T-helper 2 cell treated with Interferon-gamma antibody and Interleukin-4, amounts not matched to agents 100 ng/mL and 5 ng/mL, for 36 hours (primary cell): ENCODE measurements around the gene SHROOM1. TPM values are rescaled to one million over a fixed set of nuclear protein-coding genes. Genes with fewer than 3 reads are reported as not detected.

Experiments used
- intact Hi-C: fragments of 100-400 bp; cut with micrococcal nuclease; formaldehyde crosslinking; loops from one replicate; pipeline ENCODE4 v1.15.1; 2023
- total RNA-seq: library from RNA; stranded (reverse); gene quantifications from 2 replicates; pipeline ENCODE4 v1.2.3, GENCODE V29; 2022

SHROOM1 gene
- total RNA-seq, 1 donor from 2014 or later, result 3.0 TPM

DNA sequence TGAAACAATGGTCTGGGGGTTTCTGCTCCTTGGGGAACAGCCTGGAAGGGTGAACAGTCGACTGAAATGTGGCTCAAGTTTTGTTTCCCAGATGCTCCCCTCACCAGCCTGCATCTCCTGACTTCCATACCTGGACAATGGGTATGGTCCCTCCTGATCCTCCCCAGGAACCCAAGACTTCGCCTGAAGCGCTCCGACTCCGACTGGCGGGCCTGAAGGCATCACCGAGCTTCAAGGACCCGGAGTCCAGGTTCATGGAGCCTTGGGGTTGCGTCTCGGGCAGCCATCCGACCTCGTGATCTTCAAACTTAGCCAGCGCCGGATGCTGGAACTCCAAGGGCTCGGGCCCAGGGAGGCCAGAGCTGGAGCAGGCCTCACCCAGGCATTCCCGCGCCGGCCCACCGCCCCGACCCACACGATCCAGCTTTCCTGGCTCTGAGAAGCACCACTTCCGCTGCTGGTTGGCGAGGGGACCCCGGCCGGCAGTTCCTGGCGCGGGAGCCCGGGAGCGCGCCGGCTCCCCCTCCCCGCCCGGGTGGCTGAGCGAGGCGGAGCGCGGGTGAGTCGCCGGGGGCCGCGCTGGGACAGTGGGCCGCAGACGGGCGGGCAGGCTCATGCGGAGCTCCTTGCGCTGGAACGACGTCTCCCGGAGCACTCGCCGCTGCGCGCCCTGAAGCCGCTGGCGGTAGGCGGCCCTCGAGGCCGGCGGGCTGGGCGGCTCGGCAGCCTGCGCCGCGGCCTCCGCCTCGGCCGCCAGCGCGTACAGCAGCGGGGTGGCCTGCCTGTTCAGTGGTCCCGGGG, 5.2 kb downstream of the SHROOM1 start:
- intact Hi-C loops, result no loop called here

DNA sequence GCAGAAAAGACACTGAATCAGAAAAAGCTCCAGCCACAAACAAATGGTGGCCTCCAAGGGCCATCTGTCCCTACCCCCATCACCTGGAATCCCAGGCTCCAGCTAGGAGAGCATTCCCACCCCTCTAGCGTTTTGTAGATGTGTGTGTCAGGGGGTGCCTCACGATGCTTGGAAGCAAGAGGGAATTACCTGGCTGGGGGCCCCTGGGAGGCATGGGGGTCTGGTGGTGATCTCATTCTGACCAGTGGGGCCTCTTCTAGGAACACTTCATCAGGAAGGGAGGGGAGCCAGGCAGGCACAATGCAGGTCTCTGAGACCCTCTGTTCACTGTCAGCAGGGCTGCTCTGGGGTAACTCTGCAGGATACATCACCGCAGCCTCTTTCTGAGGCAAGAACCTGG, 6.0 kb downstream of the SHROOM1 start:
- intact Hi-C loops, result loop anchor here (5.0 kb wide), 2 partner anchors 47 to 87 kb away; partner anchors contain the start of genes KIF3A and SEPTIN8

DNA sequence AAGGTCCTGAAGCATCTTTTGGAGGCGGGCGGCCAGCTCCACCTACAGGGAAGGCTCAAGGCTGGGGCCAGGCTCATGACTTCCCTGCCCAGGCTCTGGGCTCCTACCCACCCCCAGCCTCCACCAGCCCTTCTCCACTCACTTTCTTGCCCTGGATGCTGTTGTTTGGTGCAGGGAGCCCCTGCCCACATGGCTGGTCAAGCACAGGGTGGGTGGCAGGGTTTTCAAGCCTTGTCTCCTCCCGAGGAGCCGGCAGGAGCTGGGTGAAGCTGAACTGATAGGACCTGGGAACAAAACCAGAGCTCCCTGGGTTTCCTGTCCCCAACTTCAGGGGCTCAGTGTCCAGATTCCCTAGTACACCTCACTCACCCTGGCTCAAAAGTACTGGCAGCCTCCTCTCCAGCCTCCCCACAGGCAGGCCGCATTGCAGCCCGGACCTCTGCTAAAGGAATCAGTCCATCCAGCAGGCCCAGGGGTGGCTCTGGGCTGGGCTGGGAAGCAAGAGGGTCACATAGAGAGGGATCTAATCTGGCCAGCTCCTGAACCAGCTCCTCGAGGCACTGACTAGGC, 6.9 kb downstream of the SHROOM1 start:
- intact Hi-C loops, result loop anchor here (5.0 kb wide), 2 partner anchors 46 to 86 kb away; partner anchors contain the start of genes KIF3A and SEPTIN8

DNA sequence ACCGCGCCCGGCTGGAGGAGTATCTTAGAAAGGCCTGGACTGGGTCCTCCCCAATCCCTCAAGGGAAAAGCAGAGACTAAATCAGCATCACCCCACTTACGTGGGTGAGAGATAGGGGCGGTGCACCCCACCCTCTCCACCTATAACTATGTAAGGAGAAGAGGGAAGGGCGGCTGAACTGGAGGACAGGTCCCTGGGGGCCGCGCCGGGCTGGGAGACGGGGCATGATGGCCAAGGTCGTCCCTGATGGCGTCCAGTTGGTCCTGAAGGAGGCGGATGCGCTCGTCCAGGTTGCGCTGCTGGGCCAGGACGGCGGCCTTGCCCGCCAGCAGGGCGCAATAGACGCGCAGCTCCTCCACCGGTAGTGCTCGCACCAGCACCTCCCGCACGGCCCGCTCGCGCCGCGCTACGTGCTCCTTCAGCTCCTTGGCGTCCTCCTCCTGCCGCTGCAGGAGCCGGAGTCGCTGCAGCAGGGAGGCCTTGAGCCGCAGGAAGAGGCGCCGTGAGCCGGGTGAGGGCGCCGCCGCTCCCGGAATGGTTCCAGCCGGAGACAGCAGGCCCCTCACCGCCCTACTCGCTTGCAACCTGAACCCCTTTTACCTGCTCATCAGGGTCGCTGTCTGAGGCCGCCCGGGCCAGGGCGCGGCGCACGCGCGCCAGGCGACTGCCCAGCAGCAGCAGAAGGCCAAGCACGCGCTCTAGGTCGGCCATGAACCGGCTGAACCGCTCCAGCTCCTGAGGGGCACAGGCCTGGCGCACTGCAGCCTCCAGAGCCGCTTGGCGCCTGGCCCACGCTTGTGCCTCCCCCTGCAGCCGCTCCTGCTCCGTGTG, 7.6 kb downstream of the SHROOM1 start:
- intact Hi-C loops, result loop anchor here (5.0 kb wide), 2 partner anchors 46 to 86 kb away; partner anchors contain the start of genes KIF3A and SEPTIN8

DNA sequence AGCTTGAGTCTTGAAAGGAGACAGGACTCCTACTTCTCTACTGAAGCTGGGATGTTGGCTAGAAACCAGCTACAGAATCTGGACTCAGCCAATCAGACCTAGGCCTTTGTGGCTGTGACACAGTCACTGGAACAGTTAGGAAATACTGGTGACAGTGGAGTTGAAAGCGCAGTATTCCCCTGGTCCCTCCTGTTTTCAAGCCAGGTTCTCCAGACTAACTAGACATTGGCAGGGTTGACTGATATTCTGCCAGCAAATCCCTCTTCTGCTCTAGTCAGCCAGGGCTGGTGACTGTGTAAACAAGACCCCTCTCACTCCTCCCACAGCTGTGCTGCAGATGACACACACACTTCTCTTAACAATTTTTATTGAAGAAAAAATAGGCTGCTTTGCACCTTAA, 8.7 kb downstream of the SHROOM1 start:
- intact Hi-C loops, result loop anchor here (2.0 to 5.0 kb wide), 3 partner anchors 44 to 435 kb away; partner anchors contain the start of genes KIF3A and SEPTIN8

DNA sequence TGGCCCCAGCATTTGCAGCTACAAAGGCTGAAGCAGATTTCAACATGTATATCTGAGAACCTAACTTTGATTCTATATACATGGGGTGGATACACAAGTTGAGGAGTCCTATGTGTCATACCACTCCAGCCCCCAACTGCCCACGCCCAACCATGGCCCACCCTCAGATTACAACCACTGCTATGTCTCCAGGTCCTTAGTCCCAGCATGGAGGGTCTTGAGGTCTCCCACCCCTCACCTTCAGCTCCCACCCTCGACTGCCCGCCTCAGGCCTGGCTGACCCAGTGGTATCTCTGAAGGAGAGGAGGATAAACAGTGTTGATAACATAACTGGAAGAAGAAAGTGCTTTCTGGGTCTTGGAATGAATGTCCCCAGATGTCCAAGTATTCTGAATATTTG, 9.1 kb downstream of the SHROOM1 start:
- intact Hi-C loops, result loop anchor here (2.0 to 5.0 kb wide), 3 partner anchors 44 to 435 kb away; partner anchors contain the start of genes KIF3A and SEPTIN8

DNA sequence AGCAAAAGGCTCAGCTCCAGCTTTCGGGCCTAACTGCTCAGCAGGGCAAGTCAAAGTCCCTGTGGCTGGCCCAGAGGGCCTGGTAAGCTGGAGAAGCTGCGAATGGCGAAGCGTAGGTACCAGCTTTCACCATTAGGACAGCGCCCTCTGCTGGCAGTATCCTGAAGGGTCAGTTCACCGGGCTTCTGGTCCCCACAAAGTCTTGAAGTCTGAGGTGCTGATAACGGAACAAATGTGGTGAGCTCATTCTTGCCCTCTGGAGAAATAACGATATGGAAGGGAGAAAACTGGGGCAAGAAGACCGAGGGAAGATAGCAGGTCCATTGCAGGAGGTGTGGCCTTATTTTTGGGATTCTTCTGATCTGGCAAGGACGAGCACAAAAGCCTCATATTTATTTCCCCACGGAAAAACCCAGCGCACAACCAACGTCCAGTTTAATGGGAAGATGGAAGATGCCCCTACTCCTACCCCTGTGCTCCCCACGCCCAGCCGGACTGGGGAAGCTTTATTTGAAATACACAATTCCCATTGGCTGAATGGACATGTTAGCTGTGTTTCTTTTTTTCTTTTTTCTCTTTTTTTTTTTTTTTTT, 10.2 kb downstream of the SHROOM1 start:
- intact Hi-C loops, result loop anchor here (1.0 to 5.0 kb wide), 6 partner anchors 43 to 433 kb away; partner anchors contain the start of genes CCNI2, KIF3A and SEPTIN8

DNA sequence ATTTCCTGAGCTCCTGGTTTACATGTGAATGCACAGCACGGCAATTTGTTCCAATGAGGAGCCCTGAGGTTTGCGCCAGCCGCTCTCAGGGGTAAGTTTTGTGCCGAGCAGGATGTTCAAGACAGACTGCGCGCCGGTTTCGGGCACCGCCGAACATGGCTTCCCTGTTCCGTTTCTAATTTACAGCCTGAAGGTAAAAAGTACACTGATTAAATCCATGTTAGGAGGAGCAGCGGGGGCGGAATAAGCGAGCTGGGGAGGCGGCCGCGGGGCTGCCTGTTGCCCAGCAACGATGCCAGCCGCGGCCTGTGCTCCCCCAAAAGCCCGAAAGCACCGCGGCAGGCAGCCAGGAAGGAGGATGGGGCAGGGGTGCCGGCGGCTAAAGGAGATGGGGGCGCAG, 11.0 kb downstream of the SHROOM1 start:
- intact Hi-C loops, result no loop called here

DNA sequence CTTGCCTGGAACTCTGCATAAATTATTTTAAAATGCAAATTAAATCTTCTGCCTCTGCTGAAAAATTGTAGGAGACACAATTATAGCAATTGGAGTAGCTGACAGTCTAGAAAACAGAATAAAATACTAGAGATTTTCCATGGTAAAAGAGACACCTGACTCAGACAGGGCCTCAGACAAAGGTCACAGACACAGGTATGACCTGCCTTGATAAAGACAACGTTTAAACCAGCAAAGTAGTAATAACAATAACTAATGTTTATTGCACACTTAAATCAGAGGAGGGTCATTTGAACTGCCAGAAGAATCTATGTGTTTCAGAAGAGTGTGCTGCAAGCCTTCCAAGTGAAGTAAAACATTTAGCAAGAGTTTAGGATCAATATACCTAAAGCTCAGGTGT, 13.4 kb downstream of the SHROOM1 start:
- intact Hi-C loops, result no loop called here

DNA sequence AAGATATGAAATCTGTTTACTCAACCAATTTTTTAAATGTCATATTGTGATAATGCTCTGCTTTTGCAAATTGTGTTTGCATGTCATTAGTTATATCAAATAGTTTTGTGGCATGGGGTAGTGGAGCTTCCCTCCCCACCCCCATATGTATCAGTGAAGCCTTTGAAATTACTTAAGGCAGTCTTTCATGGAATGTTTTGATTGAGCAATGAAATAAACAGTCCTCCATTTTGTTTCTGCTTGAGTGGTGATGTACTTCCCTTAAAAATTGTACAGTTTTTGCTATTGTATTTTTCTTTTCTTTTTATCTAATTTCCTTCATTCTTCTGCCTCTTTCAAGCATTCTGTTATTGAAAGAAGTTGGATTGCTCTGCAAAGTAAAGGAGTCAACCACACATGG, 13.9 kb downstream of the SHROOM1 start:
- intact Hi-C loops, result no loop called here

DNA sequence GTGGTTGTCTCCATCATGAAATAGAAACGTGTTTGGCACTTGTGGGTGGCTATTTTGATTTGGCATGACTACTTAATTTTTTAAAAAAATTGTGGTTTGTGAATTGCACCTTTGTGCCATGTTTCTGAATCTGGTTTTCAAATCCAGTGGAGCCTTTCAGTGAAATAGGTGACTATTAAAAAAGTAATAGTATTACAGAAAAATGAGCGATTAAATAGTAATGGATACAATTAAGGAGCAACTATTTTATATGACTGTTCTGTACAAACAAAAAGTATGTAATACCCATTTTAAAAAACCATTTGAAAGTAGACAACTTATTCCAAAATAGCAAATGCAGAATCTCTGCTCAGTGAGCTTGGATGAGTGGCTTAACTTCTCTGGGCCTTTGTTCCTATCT, 14.4 kb downstream of the SHROOM1 start:
- intact Hi-C loops, result no loop called here

DNA sequence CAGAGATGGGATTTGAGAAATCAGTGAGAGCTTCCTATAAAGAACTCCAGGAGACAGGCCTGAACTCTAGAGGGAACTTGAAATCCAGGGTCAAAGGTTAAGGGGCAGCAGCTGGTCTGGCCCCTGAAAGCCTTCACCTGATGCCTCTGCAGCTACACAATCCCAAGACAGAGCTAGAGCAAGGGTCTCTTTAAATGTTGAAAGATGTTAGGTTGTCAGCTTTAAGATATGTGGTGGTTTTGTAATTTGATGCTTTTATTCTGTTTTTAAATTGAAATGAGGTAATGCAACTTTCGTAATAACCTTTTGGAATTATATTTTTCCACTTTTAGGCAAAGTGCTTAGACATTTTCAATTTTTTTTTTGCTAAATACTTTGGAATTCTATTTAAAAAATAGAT, 15.0 kb downstream of the SHROOM1 start:
- intact Hi-C loops, result no loop called here

DNA sequence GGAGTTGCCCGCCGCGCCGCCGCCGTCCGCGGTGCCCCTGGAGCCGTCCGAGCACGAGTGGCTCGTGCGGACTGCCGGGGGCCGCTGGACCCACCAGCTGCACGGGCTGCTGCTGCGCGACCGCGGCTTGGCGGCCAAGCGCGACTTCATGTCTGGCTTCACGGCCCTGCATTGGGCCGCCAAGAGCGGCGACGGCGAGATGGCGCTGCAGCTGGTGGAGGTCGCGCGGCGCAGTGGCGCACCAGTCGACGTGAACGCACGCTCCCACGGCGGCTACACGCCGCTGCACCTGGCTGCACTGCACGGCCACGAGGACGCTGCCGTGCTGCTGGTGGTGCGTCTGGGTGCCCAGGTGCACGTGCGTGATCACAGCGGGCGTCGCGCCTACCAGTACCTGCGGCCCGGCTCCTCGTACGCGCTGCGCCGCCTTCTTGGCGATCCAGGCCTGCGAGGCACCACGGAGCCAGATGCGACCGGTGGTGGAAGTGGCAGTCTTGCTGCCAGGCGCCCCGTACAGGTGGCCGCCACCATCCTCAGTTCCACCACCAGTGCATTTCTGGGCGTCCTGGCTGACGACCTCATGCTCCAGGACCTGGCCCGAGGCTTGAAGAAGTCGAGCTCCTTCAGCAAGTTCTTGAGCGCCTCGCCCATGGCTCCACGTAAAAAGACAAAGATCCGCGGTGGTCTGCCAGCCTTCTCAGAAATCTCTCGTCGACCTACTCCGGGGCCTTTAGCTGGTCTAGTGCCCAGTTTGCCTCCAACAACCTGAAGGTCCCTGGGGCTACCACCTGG, 15.7 kb downstream of the SHROOM1 start:
- intact Hi-C loops, result no loop called here

DNA sequence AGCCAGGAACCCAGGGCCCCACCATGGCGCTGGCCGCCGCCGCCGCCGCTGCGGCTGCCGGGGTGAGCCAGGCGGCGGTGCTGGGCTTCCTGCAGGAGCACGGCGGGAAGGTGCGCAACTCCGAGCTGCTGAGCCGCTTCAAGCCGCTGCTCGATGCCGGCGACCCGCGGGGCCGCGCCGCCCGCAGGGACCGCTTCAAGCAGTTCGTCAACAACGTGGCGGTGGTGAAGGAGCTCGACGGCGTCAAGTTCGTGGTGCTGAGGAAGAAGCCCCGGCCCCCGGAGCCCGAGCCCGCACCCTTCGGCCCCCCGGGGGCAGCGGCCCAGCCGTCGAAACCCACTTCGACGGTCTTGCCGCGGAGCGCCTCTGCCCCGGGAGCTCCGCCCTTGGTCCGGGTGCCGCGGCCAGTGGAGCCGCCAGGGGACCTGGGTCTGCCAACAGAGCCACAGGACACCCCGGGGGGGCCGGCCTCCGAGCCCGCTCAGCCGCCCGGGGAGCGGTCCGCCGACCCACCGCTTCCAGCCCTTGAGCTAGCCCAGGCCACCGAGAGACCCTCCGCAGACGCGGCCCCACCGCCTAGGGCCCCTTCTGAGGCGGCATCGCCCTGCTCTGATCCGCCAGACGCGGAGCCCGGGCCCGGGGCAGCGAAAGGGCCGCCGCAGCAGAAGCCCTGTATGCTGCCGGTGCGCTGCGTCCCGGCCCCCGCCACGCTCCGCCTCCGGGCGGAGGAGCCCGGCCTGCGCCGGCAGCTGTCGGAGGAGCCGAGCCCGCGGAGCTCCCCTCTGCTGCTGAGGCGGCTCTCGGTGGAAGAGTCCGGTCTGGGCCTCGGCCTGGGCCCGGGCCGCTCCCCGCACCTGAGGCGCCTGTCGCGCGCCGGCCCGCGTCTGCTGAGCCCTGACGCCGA, 16.6 kb downstream of the SHROOM1 start:
- intact Hi-C loops, result no loop called here

DNA sequence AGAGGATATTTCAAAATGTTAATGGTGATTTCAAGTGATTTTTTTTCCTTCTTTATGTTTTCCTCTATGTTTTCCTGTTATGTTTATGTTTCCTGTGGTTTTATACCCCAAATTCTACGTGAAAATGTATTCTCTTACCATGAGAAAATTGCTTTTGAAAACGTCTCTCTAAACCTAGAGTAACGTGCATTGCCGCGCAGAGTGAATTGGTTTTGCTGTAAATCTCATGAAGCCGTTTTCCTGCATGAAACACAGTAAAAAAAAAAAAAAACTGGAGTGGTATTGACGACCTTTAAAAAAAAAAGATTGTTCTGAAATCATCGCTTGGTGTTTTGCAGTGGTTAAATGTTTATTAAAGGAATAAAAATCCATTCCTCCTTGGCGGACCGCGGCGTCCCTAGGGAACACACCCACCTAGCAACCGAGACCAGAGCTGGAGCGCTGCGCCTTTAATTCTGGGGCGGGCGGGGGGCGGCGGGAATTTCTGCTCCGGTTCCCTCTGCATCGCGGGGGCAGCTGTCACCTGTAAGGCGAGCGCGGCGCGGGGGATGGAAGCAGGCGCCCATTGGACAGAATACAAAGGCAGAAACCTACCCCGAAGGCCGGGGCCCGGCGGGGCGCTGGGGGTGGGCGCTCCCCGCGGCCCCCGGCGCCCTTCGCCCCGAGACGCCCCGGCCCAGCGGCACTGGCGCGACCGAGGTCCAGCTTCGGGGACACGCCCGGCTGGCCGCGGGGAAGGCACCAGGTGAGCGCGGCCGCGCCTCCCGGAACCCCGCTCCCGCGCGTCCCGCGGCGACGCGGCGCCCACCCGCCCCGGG, 17.5 kb downstream of the SHROOM1 start, which contains the start of gene SOWAHA:
Gene SOWAHA, plus strand, starts transcription at position 522 of the 818 bp plus-strand sequence. CDS start 320 bp downstream, outside the sequence.
- intact Hi-C loops, result no loop called here

DNA sequence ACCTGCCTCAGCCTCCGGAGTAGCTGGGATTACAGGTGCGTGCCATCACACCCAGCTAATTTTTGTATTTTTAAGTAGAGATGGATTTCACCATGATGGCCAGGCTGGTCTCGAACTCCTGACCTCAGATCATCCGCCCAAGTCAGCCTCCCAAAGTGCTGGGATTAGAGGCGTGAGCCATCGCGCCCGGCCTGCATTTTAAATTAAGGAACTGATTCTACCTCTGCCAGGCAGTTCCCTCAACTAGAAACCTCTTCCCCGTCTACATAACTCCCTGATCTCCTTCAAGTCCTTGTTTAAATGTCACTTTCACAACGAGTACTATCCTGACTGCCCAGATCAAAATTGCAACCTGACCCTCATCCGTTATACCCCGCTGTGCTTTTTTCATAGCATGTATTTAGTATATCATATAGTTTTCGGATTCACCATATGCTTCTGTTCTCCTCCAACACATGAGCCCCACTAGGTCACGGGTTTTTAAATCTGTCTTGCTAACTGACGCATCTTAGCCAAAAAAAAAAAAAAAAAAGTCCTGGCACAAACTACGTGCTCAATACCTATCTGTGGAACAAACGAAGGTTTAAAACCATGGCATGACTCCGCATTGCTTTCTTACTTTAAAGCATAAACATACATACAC, 18.2 kb downstream of the SHROOM1 start:
- intact Hi-C loops, result no loop called here

DNA sequence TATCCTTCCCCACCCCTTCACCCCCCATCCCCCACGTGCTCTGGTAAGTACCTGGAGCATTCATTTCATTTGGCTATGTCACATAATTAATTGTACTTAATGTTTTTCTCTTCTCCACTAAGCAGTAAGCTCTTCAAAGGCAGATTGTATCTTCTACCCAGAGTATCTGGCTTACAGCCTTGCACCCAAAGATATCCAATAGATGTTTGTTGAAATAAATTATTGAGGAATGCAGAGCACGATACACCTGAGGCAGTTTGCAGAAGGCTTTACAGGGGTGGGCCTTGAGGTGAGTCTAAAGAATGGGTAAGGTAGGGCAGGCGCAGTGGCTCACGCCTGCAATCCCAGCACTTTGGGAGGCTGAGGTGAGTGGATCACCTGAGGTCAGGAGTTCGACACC, 19.8 kb downstream of the SHROOM1 start:
- intact Hi-C loops, result no loop called here

DNA sequence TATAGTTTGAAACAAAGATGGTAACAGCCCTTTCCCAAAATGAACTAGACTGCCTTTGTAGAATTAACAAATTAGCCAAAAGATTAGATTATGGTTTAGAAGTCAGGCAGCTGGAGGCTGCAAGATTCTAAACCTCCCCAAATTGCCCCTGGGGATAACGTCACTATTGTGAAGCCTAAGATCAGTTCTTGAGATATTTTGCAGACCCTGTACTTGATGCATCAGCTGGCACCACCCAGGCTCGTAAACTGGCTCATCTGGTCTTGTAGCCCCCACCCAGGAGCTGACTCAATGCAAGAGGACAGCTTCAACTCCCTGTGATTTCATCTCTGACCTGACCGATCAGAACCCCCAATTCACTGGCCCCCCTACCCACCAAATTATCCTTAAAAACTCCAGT, 21.6 kb downstream of the SHROOM1 start:
- intact Hi-C loops, result no loop called here
